ENCODE data around the gene AHCY.

DNA sequence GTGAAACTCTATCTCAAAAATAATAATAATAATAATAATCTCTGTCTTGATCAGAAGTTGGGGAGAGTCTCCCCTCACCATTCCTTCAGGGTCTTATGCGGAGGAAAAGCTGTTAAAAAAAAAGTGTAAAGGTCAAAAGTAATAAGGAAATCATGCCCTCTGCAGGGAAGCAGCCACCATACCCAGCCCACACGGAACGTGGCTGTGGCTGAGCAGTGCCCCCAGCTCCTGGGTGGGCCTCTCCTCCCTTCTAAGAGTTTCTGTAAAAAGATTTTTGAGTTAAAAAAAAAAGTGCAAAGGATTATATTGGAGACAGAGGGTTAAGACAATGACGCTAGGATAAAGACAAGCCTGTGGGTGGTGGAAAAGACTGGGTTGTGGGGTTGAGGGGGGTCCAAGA is 30.6 kb upstream of the AHCY start:
- TF ChIP-seq, protein P1, sequence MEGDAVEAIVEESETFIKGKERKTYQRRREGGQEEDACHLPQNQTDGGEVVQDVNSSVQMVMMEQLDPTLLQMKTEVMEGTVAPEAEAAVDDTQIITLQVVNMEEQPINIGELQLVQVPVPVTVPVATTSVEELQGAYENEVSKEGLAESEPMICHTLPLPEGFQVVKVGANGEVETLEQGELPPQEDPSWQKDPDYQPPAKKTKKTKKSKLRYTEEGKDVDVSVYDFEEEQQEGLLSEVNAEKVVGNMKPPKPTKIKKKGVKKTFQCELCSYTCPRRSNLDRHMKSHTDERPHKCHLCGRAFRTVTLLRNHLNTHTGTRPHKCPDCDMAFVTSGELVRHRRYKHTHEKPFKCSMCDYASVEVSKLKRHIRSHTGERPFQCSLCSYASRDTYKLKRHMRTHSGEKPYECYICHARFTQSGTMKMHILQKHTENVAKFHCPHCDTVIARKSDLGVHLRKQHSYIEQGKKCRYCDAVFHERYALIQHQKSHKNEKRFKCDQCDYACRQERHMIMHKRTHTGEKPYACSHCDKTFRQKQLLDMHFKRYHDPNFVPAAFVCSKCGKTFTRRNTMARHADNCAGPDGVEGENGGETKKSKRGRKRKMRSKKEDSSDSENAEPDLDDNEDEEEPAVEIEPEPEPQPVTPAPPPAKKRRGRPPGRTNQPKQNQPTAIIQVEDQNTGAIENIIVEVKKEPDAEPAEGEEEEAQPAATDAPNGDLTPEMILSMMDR (IDR thresholded peaks at IDR 0.05), result no peak
- no peak for TF ChIP-seq POLR2A (IDR thresholded peaks at IDR 0.05)
